ENCODE measurements around the gene EPN3. TPM values are rescaled to one million over a fixed set of nuclear protein-coding genes. Genes with fewer than 3 reads are reported as not detected.
A peak's percentile ranks its signal among the peaks of the same experiment; 100 is the strongest.

The EPN3 gene
- polyA plus RNA-seq, 1 of the 3 experiments (the other 2 are of a cell fraction) = 0.05 TPM

- CTCF ChIA-PET = interaction anchor here (0.8 to 1.4 kb wide), 8 partner anchors 8 to 309 kb away, joined by 3 to 10 read pairs (median 4); no protein-coding TSS in a partner anchor
- WGBS (ENCODE audit: low lambda C conversion rate) = 28% methylated on average over 32 of the region's 32 CpGs
- no peak for DNase-seq
Measured at GRCh38 chr17:50508573-50509460, 23.7 kb upstream of the EPN3 start.

GRCh38 chr17:50511058-50511457, 21.5 kb upstream of the EPN3 start:
- H3K79me2 ChIP-seq (ENCODE audit: insufficient read depth) = no peaks in the 10 kb centered on the region
- no peak overlapping the region for H3K27ac ChIP-seq (ENCODE audit: low read depth in 2 of 2, low read length in 1 of 2)
- no peaks in the 10 kb centered on the region for H3F3A ChIP-seq (replicated peaks; ENCODE audit: insufficient read depth)
- ChIA-PET POLR2A (no interaction called here), CTCF (interaction anchor here (1.0 to 1.9 kb wide), 7 partner anchors 10 to 116 kb away, joined by 3 to 12 read pairs (median 5); no protein-coding TSS in a partner anchor)
- no peak overlapping the region for H3K4me2 ChIP-seq
- H3K4me1 ChIP-seq (ENCODE audit: control insufficient read depth in 1 of 2, insufficient read depth in 2 of 2, low read depth in 1 of 2, low read length in 1 of 2) = peaks cover 0 to 14% of the 10 kb centered on the region in 2 experiments; a peak in 1 of 4 replicates
- no peaks in the 10 kb centered on the region for H3K9me3 ChIP-seq
- no peak overlapping the region for H3K4me3 ChIP-seq (ENCODE audit: low read depth in 2 of 2, low read length in 1 of 2)
- no peak for DNase-seq
- no peaks in the 10 kb centered on the region for H4K20me1 ChIP-seq (ENCODE audit: insufficient read depth)
- H2AFZ ChIP-seq (ENCODE audit: low read depth) = no peak overlapping the region
- H3K9ac ChIP-seq = no peak overlapping the region
- TF ChIP-seq RFX5 (IDR thresholded peaks at IDR 0.05; ENCODE audit: low read length) (no peak), NFIC (IDR thresholded peaks at IDR 0.05; ENCODE audit: borderline replicate concordance) (no peak), IRF3 (IDR thresholded peaks at IDR 0.05; ENCODE audit: low read depth, low read length) (no peak)
- TF ChIP-seq, protein P1, sequence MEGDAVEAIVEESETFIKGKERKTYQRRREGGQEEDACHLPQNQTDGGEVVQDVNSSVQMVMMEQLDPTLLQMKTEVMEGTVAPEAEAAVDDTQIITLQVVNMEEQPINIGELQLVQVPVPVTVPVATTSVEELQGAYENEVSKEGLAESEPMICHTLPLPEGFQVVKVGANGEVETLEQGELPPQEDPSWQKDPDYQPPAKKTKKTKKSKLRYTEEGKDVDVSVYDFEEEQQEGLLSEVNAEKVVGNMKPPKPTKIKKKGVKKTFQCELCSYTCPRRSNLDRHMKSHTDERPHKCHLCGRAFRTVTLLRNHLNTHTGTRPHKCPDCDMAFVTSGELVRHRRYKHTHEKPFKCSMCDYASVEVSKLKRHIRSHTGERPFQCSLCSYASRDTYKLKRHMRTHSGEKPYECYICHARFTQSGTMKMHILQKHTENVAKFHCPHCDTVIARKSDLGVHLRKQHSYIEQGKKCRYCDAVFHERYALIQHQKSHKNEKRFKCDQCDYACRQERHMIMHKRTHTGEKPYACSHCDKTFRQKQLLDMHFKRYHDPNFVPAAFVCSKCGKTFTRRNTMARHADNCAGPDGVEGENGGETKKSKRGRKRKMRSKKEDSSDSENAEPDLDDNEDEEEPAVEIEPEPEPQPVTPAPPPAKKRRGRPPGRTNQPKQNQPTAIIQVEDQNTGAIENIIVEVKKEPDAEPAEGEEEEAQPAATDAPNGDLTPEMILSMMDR (IDR thresholded peaks at IDR 0.05) = no peak
- TF ChIP-seq, protein P2, sequence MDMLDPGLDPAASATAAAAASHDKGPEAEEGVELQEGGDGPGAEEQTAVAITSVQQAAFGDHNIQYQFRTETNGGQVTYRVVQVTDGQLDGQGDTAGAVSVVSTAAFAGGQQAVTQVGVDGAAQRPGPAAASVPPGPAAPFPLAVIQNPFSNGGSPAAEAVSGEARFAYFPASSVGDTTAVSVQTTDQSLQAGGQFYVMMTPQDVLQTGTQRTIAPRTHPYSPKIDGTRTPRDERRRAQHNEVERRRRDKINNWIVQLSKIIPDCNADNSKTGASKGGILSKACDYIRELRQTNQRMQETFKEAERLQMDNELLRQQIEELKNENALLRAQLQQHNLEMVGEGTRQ (IDR thresholded peaks at IDR 0.05; ENCODE audit: borderline replicate concordance, low read depth, low read length) = no peak
- H3K36me3 ChIP-seq (replicated peaks in 1 of 2; ENCODE audit: control insufficient read depth in 1 of 2, insufficient read depth in 2 of 2, low read length in 1 of 2) = no peaks in the 10 kb centered on the region
- H3K27me3 ChIP-seq (ENCODE audit: insufficient read depth) = no peaks in the 10 kb centered on the region
- WGBS (ENCODE audit: low lambda C conversion rate) = 74% methylated on average over 3 of the region's 3 CpGs
- no peaks in the 10 kb centered on the region for H3K9me2 ChIP-seq

More at GRCh38 chr17:50508573-50509460, 23.7 kb upstream of the EPN3 start:
- POLR2A ChIA-PET = interaction anchor here (0.6 kb wide), 1 partner anchor 257 kb away, joined by 3 read pairs; no protein-coding TSS in a partner anchor
- Histone ChIP-seq H3K9me3 (no peaks in the 10 kb centered on the region), H3F3A (replicated peaks; ENCODE audit: insufficient read depth) (no peaks in the 10 kb centered on the region), H3K9ac (peak overlapping the region; percentile 63), H3K4me2 (peak overlapping the region; percentile 73), H3K4me3 (ENCODE audit: low read depth in 2 of 2, low read length in 1 of 2) (peak overlapping the region; percentile 62 to 65), H3K4me1 (ENCODE audit: control insufficient read depth in 1 of 2, insufficient read depth in 2 of 2, low read depth in 1 of 2, low read length in 1 of 2) (peaks cover 0 to 14% of the 10 kb centered on the region in 2 experiments; a peak in 1 of 4 replicates), H3K27ac (ENCODE audit: low read depth in 2 of 2, low read length in 1 of 2) (peak overlapping the region; percentile 22 to 48; a peak in 3 of 4 replicates), H3K9me2 (no peaks in the 10 kb centered on the region), H3K36me3 (replicated peaks in 1 of 2; ENCODE audit: control insufficient read depth in 1 of 2, insufficient read depth in 2 of 2, low read length in 1 of 2) (no peaks in the 10 kb centered on the region), H4K20me1 (ENCODE audit: insufficient read depth) (no peaks in the 10 kb centered on the region), H3K79me2 (ENCODE audit: insufficient read depth) (no peaks in the 10 kb centered on the region), H2AFZ (ENCODE audit: low read depth) (peak overlapping the region; percentile 99), H3K27me3 (ENCODE audit: insufficient read depth) (no peaks in the 10 kb centered on the region)
- peak; percentile 42; the same call in 1 of the 2 replicates for TF ChIP-seq RCOR1 (IDR thresholded peaks at IDR 0.05; ENCODE audit: low read length)
- TF ChIP-seq YY1 (IDR thresholded peaks at IDR 0.05; ENCODE audit: low read depth) = 0 out of 2 replicates have a peak, but pooled peaks have one; percentile 26
- TF ChIP-seq RXRA (IDR thresholded peaks at IDR 0.05; ENCODE audit: borderline replicate concordance, low read depth) = no peak
- TF ChIP-seq, protein P3, sequence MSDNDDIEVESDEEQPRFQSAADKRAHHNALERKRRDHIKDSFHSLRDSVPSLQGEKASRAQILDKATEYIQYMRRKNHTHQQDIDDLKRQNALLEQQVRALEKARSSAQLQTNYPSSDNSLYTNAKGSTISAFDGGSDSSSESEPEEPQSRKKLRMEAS (IDR thresholded peaks at IDR 0.05; ENCODE audit: low read depth) = no peak
- TF ChIP-seq, protein P1 (IDR thresholded peaks at IDR 0.05) = peak; percentile 39; the same call in 1 of the 2 replicates
- no peak for TF ChIP-seq RAD21 (IDR thresholded peaks at IDR 0.05; ENCODE audit: low read length)
- no peak for TF ChIP-seq MXI1 (IDR thresholded peaks at IDR 0.05; ENCODE audit: low read depth, low read length)
